ENCODE measurements around the gene ECHDC3.

DNA sequence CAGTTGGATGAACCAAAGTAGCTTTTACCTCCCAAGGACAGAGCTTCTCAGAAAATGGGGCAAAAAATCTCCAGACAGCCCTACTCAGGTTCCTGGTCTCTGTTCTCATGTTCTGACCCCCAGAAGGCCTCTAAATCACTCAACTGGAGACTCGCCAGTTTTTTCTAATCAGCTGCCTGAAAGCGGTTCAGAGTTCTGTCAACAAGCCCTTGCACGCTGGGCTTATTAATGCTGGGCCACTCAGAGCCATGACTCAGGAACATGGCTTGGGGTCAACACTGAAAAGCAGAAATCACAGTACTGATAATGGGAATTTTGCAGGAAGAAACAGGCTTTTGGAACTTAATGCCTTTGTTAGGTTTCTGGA lies 15.3 kb downstream of the ECHDC3 start:
- TF ChIP-seq, protein P1, sequence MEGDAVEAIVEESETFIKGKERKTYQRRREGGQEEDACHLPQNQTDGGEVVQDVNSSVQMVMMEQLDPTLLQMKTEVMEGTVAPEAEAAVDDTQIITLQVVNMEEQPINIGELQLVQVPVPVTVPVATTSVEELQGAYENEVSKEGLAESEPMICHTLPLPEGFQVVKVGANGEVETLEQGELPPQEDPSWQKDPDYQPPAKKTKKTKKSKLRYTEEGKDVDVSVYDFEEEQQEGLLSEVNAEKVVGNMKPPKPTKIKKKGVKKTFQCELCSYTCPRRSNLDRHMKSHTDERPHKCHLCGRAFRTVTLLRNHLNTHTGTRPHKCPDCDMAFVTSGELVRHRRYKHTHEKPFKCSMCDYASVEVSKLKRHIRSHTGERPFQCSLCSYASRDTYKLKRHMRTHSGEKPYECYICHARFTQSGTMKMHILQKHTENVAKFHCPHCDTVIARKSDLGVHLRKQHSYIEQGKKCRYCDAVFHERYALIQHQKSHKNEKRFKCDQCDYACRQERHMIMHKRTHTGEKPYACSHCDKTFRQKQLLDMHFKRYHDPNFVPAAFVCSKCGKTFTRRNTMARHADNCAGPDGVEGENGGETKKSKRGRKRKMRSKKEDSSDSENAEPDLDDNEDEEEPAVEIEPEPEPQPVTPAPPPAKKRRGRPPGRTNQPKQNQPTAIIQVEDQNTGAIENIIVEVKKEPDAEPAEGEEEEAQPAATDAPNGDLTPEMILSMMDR (IDR thresholded peaks at IDR 0.05): no peak
- no peak for TF ChIP-seq ZFX (IDR thresholded peaks at IDR 0.05; ENCODE audit: borderline replicate concordance)
